Measurements from ENCODE around the gene CFAP45.
A peak's percentile ranks its signal among the peaks of the same experiment; 100 is the strongest.

Gene CFAP45, protein sequence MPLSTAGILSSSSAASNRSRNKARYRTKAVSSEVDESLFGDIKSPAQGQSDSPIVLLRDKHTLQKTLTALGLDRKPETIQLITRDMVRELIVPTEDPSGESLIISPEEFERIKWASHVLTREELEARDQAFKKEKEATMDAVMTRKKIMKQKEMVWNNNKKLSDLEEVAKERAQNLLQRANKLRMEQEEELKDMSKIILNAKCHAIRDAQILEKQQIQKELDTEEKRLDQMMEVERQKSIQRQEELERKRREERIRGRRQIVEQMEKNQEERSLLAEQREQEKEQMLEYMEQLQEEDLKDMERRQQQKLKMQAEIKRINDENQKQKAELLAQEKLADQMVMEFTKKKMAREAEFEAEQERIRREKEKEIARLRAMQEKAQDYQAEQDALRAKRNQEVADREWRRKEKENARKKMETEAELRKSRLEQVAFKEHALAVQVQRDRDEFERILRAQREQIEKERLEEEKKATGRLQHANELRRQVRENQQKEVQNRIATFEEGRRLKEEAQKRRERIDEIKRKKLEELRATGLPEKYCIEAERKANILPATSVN

GRCh38 chr1:159900086-159900680 is at the start of gene CFAP45:
CFAP45 (minus strand) TSS chr1:159900165; CDS start chr1:159900098, 67 bp downstream.
- peak; percentile 64 for DNase-seq

DNA sequence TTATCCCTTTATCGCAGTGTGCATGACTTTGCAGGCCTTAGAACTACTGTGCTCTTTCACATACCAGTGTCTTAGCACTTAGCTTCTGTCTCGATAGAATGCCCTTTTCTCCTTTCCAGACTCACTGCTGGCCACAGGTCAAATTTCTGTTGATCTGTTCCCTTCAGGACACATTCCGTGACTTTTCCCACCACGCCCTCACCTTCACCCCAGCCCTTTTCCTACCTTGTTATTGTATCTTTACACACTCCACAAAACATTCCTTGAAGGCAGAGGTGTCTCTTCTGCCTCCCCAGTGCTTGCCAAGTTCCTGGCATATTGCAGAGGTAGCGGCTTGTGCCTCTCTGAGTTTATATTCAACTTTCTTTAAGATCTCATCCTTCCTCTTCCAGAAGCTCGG is 49.2 kb upstream of the CFAP45 start:
- DNase-seq = no peak

DNA sequence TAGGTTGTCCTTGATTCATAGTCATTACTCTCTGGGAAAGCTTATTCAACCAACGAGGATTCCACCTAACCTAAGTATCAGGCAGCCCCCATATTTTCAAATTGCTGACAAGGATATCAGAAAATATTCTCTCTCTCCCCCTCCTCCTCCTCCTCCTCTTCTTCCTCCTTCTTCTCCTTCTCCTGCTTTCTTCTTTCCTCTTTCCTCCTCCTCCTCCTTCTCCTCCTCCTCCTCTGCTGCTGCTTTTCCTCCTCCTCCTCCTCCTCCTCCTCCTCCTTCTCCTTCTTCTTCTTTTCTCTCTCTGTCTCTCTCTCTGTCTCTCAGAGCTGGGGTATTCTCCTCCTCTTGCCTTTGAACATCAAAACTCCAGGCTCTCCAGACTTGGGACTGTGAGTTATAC is 48.0 kb upstream of the CFAP45 start:
- DNase-seq = no peak

DNA sequence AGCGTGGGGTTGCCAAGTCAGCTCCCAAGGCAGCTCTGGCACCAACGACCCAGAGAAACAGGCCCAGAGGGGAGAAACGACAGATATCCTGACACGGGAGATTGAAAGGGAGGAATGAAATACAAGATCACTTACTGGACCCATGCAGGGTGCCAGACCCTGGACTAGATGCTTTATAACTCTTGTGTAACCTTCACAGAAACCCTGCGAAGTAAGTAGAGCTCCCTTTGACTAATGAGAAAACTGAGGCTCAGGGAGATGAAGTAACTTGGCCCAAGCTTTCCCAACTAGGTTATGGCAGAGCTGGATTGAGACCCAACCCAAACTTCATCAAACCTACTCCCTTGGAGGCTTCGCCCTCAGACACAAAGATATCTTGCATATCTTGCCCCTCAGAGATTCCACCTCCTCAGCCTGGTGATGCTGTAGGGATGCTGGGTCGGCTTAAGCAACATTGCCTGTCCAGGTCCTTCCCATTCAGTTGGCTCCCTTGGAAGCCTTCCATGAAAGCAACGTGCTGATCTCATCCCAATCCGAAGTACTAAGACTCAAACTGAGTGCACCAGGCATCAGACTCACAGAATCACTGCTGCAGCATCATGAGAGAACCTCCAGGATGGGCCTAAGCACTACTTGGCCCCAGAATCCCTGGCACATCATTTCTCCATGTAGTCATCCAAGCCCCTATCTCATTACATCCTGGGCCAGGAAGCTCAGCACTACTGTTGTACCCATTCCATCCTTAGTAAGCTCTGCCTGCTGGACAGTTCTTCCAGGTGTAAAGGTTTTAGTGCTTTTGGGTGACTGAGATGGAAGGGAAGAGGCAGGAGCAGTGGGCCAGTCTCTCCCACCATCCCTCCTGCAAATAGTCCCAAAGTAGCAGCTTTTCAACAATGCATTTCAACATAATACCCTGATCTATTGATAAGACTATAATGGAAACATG is 46.5 kb upstream of the CFAP45 start:
- no peak for DNase-seq

GRCh38 chr1:159945483-159946241 is 45.7 kb upstream of the CFAP45 start, which contains the start of gene IGSF9:
IGSF9 (minus strand) TSS chr1:159945613; CDS start chr1:159943454, 2,159 bp downstream.
- peak; percentile 76 for DNase-seq

DNA sequence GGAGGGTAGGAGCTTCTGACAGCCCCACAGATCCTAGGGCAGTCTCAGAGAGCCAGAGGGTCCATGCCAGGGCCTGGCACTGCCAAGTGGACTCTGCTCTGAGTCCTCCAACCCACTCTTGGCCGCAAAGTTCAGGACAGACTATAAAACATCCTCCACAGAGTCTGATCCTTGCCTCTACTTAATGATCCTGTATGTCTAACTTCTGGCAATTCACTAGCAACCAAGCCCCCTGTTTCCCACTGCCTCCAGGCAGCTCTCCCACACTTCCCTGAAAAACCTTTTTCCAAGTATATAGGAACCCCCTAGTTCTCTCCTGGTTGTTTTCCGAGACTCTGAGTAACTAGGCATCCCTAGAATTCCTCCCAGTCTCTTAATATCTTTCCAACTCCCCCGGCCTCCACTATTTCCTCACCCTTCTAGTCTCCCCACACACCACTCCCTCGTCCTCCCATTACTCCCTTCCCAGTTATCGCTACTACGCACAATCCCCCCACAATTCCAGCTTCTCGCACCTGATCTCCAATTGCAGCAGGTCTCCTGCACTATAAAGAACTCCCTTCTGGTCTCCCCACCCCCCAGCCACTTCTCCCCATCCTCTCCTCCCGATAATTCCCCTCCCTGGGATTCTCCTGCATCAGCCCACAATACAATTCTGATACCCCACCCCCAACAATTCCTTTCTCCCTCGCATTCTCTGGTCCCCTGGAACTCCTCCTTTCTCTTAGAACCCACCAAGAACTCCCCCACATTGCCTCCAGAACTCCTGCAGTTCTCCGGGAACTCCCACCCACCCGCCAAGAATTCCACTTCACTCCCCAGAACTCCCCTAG is 44.9 kb upstream of the CFAP45 start:
- no peak for DNase-seq

DNA sequence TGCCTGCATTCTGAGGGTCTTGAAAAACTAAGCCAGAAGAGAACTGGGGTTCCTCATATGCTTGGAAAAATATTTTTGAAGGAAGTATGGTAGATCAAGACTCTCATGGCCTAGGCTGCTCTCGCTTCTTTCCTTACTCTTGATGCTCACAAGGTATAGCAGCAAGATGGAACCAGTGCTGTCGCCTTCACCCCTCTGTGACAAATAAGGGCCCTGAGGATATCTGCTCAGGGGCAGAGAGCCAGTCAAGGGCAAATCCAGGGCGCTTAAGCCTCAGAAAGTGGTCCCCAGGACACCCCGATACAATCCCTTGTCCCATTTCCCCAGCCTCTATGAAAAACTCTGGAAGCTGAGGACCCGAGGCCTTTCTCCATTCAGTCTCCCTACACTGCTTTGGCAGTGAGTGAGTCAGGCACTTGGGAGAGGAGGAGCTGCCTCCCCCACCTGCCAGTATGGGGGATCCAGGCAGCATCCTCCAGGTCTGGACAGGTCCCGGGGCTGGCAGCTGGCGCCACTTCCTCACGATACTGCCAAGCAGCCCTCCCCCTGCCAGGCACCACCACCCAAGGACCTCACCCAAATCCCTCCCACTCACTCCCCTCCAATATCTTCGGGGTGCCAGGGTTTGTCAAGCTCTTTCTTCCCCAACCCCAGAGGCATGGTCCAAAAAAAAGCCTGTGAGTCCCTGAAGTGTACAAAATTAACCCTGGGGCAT is 44.1 kb upstream of the CFAP45 start:
- DNase-seq = no peak

DNA sequence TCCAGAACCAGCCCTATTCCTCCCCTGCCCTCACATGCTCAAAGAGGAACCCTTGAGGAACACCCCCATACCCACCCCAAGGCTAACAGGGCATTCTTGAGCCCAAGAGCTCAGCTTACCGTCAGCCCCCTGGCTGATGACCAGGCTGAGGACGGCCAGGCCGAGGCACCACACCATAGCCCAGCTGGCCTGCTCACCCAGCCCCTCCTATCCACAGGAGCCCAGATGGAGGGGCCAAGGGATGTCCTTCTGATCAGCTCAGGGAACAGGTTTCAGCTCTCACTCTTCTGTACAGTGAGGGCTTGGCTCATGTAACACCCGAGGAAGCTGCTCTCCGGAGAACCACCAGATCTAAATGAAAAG is 43.3 kb upstream of the CFAP45 start:
- no peak for DNase-seq

DNA sequence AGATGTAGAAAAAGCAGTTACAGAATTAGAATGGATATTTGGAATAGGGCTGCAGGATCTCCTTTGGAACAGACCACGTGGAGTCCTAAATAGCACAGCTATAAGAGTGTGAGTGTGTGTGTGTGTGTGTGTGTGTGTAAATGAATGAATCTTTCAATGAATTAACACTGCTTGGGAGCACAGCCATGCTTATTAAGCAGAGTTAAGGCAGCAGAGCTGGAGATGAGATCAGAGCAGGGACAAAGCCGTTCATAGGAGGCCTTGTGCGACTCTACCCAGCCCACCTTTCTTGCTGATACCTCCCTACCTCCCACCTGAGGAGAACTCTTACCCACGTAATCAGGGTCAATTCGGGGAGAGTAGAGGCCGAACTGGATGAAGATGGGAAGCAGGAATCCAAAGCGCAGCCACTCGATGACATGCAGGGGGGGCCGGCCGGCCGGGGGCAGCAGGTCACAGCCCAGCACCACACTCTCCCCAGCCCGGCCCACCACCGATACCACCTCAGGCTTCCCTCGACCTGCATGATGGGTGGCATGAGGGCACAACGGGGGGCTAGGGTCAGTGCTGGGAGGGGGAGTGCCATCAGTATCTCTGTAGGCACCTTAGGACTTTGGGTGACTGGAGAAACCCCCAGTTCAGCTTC is 42.8 kb upstream of the CFAP45 start:
- DNase-seq = no peak

GRCh38 chr1:159941591-159942560 is 41.9 kb upstream of the CFAP45 start:
- DNase-seq = no peak

DNA sequence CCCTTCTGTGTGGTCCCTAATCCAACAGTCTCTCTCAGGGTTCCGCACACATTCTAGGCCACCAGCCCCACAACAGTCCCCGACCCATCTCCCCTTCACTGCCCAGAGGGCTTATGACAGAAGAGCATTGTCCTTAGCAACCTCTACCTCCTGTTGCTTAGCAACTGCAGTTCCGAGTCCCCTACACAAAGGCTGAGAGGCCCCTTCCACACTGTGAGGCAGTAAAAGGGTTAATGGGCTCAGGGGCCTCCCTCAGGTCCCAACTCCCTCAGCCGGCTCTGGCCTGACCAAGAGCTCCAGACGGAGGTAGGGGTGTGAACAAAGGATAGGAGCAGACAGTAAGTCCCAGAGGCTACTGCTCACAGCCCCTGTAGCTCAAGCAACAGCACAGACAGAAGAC is 41.2 kb upstream of the CFAP45 start:
- no peak for DNase-seq

DNA sequence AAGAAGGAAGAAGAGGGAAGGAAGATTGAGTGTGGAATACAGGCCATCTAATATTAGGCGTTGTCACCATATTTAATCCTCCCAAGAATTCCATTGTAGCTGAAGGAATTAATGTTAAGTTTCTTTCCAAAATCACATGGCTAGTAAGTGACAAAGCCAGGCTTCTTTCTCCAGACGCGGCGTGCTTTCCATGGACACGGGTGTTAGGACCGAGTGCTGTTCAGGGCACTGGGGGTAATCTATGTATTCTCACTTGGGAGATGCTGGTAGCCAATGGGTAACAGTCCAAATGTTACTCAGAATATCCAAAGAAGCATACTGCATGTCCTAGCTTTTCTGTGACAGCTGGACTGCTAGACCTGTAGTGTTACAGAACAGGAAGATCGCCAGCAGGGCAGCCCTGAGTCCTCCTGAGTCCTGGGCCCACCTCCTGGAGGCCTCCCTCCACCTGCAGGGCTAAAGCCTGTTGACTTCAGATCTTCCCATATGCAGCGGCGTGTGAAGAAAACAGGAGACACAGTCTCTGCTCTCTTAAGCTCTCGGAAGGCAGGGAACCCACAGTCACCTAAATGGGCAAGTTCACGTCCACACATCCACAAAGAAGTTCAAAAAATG is 40.1 kb upstream of the CFAP45 start:
- DNase-seq = no peak

DNA sequence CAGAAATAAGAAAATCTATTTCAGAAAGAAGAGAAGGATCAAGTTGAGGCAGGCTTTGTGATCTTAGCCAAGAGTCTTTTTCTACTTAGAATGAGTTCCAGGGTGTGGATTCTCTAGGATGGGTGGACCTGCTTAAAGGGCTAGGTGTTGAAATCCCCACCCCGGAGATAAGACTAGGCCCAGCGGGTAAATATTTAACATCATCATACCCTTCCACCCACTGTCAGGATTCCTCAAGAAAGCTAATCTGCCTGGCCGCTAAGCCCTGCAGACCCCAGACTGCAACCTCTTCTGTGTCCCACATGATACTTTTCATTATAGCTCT is 39.7 kb upstream of the CFAP45 start:
- no peak for DNase-seq

DNA sequence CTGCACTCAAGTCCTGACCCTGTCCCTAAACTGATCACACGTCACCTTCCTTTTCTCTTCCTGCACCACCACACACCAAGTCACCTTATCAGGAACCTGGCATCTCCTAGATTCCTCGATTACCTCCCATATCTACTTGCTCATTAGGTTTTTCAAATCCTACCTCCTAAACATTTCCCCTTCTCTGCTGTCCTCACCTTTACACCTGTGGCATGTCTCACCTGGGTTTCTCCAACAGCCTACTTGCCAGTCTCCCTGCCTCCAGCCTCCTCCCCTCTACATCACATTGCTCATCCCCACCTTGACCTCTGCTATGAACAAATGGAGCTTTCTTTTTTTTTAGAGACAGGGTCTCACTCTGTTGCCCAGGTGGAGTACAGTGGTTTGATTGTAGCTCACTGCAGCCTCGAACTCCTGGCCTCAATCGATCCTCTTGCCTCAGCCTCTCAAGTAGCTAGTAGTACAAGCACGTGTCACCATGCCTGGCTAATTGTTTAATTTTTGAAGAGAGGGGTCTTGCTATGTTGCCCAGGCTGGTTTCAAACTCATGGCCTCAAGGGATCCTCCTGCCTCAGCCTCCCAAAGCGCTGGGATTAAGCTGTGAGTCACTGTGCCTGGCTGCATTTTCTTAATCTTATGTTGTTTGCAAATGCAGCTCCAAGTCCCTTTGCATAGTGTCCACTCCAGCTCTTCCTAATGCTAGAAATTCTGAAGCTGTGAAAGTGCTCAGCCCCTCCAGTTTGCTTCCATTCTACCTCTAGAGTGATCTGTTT is 39.1 kb upstream of the CFAP45 start:
- no peak for DNase-seq

DNA sequence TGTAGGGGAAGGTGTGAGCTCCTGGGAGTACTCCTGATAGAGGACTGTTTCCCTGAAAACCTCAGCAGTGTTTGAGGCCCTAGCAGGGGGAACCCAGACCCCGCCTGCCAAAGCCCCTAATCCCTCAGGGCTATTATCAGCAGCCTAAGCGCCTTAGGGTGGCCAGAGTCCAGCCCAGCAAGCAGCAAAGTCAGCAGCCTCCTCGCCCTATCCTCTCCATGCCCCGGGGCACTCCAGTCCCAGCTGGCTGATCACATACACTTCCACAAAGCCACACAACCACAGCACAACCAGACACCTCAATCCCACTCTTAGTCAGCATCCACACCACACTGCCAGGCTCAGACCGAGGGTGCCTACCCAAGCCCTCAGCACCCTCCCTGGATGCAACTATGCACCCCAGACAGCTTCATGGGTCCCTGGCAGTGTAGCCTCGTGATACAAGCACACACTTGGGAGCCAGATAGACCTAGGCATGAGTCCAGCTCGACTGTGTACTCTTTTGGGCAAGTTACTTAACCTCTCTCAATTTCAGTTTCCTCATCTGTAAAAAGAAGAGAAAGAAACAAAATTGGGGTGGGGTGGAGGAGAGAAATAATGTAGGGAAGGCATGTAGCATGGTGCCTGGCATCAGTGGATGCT is 38.4 kb upstream of the CFAP45 start:
- DNase-seq = no peak

- no peak for DNase-seq
Measured at GRCh38 chr1:159937054-159937750, 37.2 kb upstream of the CFAP45 start.

Measured in fibroblast of upper back skin (primary cell).